GM18909 (cell line): ENCODE results near the gene MAP6D1.
A peak's percentile ranks its signal among the peaks of the same experiment; 100 is the strongest.

Experiments
- ATAC-seq: cut with Tn5 transposase; IDR thresholded peaks from one replicate; pipeline ENCODE4 v1.9.1; 2021; ENCODE audit warnings: mild to moderate bottlenecking; ENCODE audit not compliant: unreplicated experiment, poor library complexity

The MAP6D1 gene

GRCh38 chr3:183825456-183826161, at the start of gene MAP6D1:
TSS of gene MAP6D1 (minus strand) at chr3:183825577. CDS start at chr3:183825547, 30 bp downstream.
- peak; percentile 62 for ATAC-seq

GRCh38 chr3:183873914-183874313, 48.5 kb upstream of the MAP6D1 start:
- ATAC-seq = no peak

GRCh38 chr3:183871541-183871940, 46.2 kb upstream of the MAP6D1 start:
- ATAC-seq = no peak

GRCh38 chr3:183870563-183870962, 45.2 kb upstream of the MAP6D1 start:
- no peak for ATAC-seq

GRCh38 chr3:183868796-183869195, 43.4 kb upstream of the MAP6D1 start:
- no peak for ATAC-seq

- ATAC-seq = no peak
Measured at GRCh38 chr3:183862610-183863009, 37.2 kb upstream of the MAP6D1 start.

GRCh38 chr3:183857863-183858262, 32.5 kb upstream of the MAP6D1 start:
- ATAC-seq = no peak

- ATAC-seq = no peak
Measured at GRCh38 chr3:183854318-183855035, 29.1 kb upstream of the MAP6D1 start.

GRCh38 chr3:183845608-183846288, 20.4 kb upstream of the MAP6D1 start:
- ATAC-seq = no peak

GRCh38 chr3:183845090-183845489, 19.7 kb upstream of the MAP6D1 start:
- no peak for ATAC-seq

- ATAC-seq = no peak
Measured at GRCh38 chr3:183844606-183845005, 19.2 kb upstream of the MAP6D1 start.

GRCh38 chr3:183839751-183840150, 14.4 kb upstream of the MAP6D1 start:
- ATAC-seq = no peak

GRCh38 chr3:183837894-183838293, 12.5 kb upstream of the MAP6D1 start:
- ATAC-seq = no peak

GRCh38 chr3:183837390-183837789, 12.0 kb upstream of the MAP6D1 start:
- no peak for ATAC-seq

GRCh38 chr3:183833516-183833915, 8.1 kb upstream of the MAP6D1 start:
- no peak for ATAC-seq

- ATAC-seq = no peak
Measured at GRCh38 chr3:183830187-183830586, 4.8 kb upstream of the MAP6D1 start.

- no peak for ATAC-seq
Measured at GRCh38 chr3:183829466-183829865, 4.1 kb upstream of the MAP6D1 start.

- no peak for ATAC-seq
Measured at GRCh38 chr3:183828538-183828870, 3.1 kb upstream of the MAP6D1 start.

GRCh38 chr3:183827809-183828537, 2.6 kb upstream of the MAP6D1 start:
- no peak for ATAC-seq

- no peak for ATAC-seq
Measured at GRCh38 chr3:183826448-183827250, 1.3 kb upstream of the MAP6D1 start.
